Prostate gland (tissue), 2 donors: ENCODE measurements around the gene IQCC.

Experiments used
- POLR2A ChIP-seq: fragments of 450-650 bp; IDR thresholded peaks from one replicate; pipeline ENCODE4 v1.6.1; 2016; ENCODE audit warnings: antibody characterized with exemption, mild to moderate bottlenecking
- POLR2AphosphoS5 ChIP-seq: sonication (generic); formaldehyde crosslinking; IDR thresholded peaks from one replicate; pipeline ENCODE4 v1.6.1; 2017; ENCODE audit warnings: antibody characterized with exemption
- TF ChIP-seq, protein P1 (sequence below), 4 experiments: fragments of 200-600 bp in 2 of 4; fragments of 450-650 bp in 2 of 4; sonication (generic) in 2 of 4; IDR thresholded peaks; 1 replicate in 3 of 4; 2 replicates in 1 of 4; pipeline ENCODE4 v1.5.1; 2016 to 2019; ENCODE audit warnings: antibody characterized with exemption in 4 of 4, mild to moderate bottlenecking in 2 of 4, moderate library complexity in 2 of 4

GRCh38 chr1:32204943-32205361 is 519 bp upstream of the IQCC start:
- TF ChIP-seq POLR2AphosphoS5 (no peak), POLR2A (no peak)
- TF ChIP-seq, protein P1, sequence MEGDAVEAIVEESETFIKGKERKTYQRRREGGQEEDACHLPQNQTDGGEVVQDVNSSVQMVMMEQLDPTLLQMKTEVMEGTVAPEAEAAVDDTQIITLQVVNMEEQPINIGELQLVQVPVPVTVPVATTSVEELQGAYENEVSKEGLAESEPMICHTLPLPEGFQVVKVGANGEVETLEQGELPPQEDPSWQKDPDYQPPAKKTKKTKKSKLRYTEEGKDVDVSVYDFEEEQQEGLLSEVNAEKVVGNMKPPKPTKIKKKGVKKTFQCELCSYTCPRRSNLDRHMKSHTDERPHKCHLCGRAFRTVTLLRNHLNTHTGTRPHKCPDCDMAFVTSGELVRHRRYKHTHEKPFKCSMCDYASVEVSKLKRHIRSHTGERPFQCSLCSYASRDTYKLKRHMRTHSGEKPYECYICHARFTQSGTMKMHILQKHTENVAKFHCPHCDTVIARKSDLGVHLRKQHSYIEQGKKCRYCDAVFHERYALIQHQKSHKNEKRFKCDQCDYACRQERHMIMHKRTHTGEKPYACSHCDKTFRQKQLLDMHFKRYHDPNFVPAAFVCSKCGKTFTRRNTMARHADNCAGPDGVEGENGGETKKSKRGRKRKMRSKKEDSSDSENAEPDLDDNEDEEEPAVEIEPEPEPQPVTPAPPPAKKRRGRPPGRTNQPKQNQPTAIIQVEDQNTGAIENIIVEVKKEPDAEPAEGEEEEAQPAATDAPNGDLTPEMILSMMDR (IDR thresholded peaks at IDR 0.05) = no peak
